Measurements from ENCODE around the gene CASZ1.

- TF ChIP-seq EP300 (IDR thresholded peaks at IDR 0.05; ENCODE audit: low read depth) (no peak), POLR2AphosphoS5 (IDR thresholded peaks at IDR 0.05) (no peak), CTCF (IDR thresholded peaks at IDR 0.05) (no peak)
Observed at GRCh38 chr1:10596780-10597179, 199.7 kb downstream of the CASZ1 start.
